GM08714 (cell line): ENCODE measurements around the gene IGSF1.

ENCODE experiments used
- H3K4me3 ChIP-seq: fragments of 200-500 bp; sonication (Bioruptor generic); 2 replicates; pipeline ENCODE4 v1.5.1; 2014; ENCODE audit warnings: mild to moderate bottlenecking, low read length, inconsistent platforms
- ZNF274 ChIP-seq: IDR thresholded peaks from 2 replicates; pipeline ENCODE4 v1.6.1; 2012; ENCODE audit warnings: mild to moderate bottlenecking, low read depth, low read length

Gene IGSF1

GRCh38 chrX:131298036-131298435 lies 8.9 kb upstream of the IGSF1 start:
- no peak for TF ChIP-seq ZNF274
- no peak overlapping the region for H3K4me3 ChIP-seq

DNA sequence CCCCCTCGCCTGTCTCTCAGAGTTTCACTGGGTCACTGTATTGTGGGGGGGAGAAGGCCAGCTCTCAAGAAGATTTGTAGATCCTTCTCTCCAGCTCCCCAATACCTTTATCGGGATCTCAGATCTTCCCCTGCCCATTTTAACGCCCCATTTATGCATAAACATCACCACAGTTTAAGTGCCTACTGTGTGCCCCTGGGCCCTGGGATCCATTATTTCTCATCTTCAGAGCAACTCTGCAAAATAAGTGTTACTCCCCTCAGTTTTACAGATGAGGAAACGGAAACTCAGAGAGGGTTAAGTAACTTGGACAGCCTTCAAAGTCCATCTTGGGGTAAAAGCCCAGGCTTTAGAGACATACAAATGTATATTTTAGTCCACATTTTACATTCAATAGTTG lies 421 bp upstream of the IGSF1 start:
- no peak for TF ChIP-seq ZNF274
- H3K4me3 ChIP-seq: no peak overlapping the region

- no peak overlapping the region for H3K4me3 ChIP-seq
- no peak for TF ChIP-seq ZNF274
Observed at GRCh38 chrX:131288188-131288587, 918 bp downstream of the IGSF1 start.

- no peak overlapping the region for H3K4me3 ChIP-seq
- no peak for TF ChIP-seq ZNF274
Observed at GRCh38 chrX:131287560-131288179, 1.4 kb downstream of the IGSF1 start.

GRCh38 chrX:131279617-131280016 lies 9.5 kb downstream of the IGSF1 start:
- no peak for TF ChIP-seq ZNF274
- H3K4me3 ChIP-seq: no peak overlapping the region

DNA sequence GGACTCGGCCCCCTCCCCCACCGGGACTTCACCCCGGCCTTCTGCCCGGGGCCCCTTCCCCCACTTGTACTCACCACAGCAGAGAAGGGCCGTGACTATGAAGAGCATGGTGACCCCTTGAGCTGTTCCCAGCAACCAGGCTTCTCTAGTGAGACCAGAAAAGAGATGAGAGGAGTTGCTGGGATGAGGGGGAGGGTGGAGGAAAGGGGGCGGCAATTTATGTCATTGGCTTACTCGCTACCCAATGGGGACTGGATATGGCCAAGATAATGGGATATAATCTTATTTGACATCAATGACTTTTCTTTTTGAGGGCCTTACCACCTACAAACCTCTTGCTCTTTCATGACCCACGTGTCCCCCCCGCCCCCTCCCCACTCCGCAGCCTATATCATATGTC lies 9.9 kb downstream of the IGSF1 start:
- no peak for TF ChIP-seq ZNF274
- no peak overlapping the region for H3K4me3 ChIP-seq

DNA sequence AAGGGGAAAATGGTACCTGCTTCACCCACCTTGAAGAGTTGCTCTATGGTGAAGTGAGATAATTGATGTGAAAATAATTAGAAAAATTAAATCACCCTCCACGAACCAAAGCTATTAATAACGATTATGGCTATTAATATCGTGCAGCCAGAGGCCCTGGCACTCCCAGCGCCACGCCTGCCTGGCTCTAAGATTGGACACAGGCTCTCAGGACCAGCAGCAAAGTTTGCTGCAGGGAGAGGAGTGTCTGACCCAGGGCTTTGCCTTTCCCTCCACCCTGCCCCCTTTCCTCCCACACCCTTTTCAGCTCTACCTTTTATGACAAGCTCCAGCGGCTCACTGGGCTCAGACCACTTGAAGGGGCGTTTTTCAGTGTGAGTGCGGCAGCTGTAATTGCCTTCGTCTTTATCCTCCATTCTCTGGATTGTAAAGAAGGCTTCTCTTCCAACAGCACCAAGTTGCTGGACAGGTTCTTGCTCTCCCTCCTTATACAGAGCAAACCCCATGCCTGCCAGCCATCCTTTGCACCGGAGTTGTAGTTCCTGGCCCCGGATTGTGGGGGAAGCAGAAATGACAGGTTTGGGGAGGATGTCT lies 11.5 kb downstream of the IGSF1 start:
- H3K4me3 ChIP-seq: no peak overlapping the region
- no peak for TF ChIP-seq ZNF274

- no peak overlapping the region for H3K4me3 ChIP-seq
- TF ChIP-seq ZNF274: no peak
Observed at GRCh38 chrX:131273011-131273410, 16.1 kb downstream of the IGSF1 start.

- H3K4me3 ChIP-seq: no peak overlapping the region
- TF ChIP-seq ZNF274: no peak
Observed at GRCh38 chrX:131271826-131272225, 17.3 kb downstream of the IGSF1 start.

GRCh38 chrX:131271274-131271673 lies 17.8 kb downstream of the IGSF1 start:
- no peak overlapping the region for H3K4me3 ChIP-seq
- TF ChIP-seq ZNF274: no peak

DNA sequence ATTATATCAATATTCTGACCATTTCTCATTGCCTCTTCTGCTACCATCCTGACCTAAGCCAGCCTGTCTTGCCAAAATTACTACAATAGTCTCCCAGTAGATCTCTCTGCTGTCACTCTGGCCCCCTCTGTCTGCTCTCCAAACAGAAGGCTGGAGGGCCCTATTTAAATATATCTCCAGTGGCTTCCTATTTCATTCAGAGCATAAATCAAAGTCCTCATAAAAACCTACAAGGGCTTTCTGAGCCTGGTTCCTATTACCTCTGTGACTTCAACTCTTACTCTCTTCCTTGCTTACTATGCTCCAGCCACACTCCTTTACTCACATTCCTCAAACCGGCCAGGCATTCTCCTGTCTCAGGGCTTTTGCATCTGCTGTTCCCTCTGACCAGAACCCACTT lies 19.0 kb downstream of the IGSF1 start:
- no peak overlapping the region for H3K4me3 ChIP-seq
- TF ChIP-seq ZNF274: no peak

- no peak for TF ChIP-seq ZNF274
- H3K4me3 ChIP-seq: no peak overlapping the region
Observed at GRCh38 chrX:131264665-131265064, 24.4 kb downstream of the IGSF1 start.

DNA sequence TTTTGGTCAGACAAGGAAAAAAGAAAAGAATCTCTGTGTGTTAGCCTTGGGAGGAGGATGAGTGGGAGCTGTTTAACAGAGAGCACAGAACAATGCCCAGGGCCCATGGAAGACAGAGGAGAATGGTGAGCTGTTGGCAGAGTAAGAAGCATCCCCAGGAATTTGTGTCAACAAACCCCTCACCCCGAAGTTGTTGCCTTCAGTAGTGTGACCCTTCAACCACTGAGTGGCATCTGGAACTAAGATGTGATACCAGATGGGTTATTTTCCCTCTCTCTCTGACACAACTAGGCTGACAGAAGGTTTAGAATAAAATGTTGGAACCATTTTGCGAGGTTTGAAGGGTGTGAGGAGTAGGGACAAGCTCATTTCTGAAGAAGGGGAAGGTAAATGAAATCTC lies 25.1 kb downstream of the IGSF1 start:
- H3K4me3 ChIP-seq: no peak overlapping the region

GRCh38 chrX:131262738-131263679 lies 26.1 kb downstream of the IGSF1 start:
- no peak overlapping the region for H3K4me3 ChIP-seq
- no peak for TF ChIP-seq ZNF274

More for the DNA sequence above, 25.1 kb downstream of the IGSF1 start:
- TF ChIP-seq ZNF274: no peak

DNA sequence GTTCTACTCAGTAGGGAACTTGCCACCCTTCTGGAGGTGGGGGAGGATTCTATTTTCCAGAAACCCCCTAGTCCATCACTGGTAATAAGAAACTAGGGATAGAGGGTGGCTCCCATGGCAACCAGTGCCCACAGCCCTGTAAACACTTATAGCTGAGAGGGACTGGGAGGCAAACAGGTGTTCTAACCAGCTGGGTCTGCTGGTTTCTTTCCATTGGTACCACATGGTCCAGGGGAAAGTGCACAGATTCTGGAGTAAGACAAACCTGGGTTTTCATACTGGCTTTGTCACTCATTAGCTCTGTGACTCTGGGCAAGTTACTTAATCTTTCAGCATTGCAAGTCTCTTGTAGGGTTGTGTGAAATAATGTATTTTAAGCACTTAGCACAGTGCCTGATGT lies 26.9 kb downstream of the IGSF1 start:
- no peak overlapping the region for H3K4me3 ChIP-seq
- TF ChIP-seq ZNF274: no peak
